HepG2 (cell line): ENCODE measurements around the gene DNAJB11. TPM values are rescaled to one million over a fixed set of nuclear protein-coding genes. Genes with fewer than 3 reads are reported as not detected.

Source experiments
- ARNT ChIP-seq: fragments of 450-650 bp; IDR thresholded peaks from 2 replicates; pipeline ENCODE4 v1.6.1; 2017
- ASH2L ChIP-seq: fragments of 300-600, 200-600 bp; sonication (generic); IDR thresholded peaks from 2 replicates; pipeline ENCODE4 v1.7.0; 2017; ENCODE audit warnings: low read depth, mild to moderate bottlenecking, moderate library complexity, mixed read lengths, low read length; ENCODE audit not compliant: insufficient read length
- CBX1 ChIP-seq: IDR thresholded peaks from one replicate; pipeline ENCODE4 v1.6.1; 2016; ENCODE audit warnings: antibody characterized with exemption, low read depth
- KLF12 ChIP-seq: sonication (generic); formaldehyde crosslinking; IDR thresholded peaks from 2 replicates; pipeline ENCODE4 v1.4.0; 2020; ENCODE audit warnings: missing genetic modification reagents, borderline replicate concordance
- MAFG ChIP-seq: sonication (generic); formaldehyde crosslinking; IDR thresholded peaks from 2 replicates; pipeline ENCODE4 v1.5.1; 2020; ENCODE audit warnings: mild to moderate bottlenecking, missing genetic modification reagents
- POLR2G ChIP-seq: fragments of 200-400 bp; formaldehyde crosslinking; IDR thresholded peaks from 2 replicates; pipeline ENCODE4 v1.6.1; 2018; ENCODE audit warnings: mild to moderate bottlenecking, low read depth, low read length, moderate library complexity
- SOX5 ChIP-seq: IDR thresholded peaks from 2 replicates; pipeline ENCODE4 v1.6.1; 2016; ENCODE audit warnings: borderline replicate concordance
- SRY ChIP-seq: sonication (generic); formaldehyde crosslinking; IDR thresholded peaks from 2 replicates; pipeline ENCODE4 v1.8.0; 2022; ENCODE audit warnings: mild to moderate bottlenecking, missing genetic modification reagents
- STAG1 ChIP-seq: sonication (generic); formaldehyde crosslinking; IDR thresholded peaks from 2 replicates; pipeline ENCODE4 v1.4.0; 2020; ENCODE audit warnings: missing genetic modification reagents
- THAP11 ChIP-seq: IDR thresholded peaks from 2 replicates; pipeline ENCODE4 v1.6.1; 2016; ENCODE audit warnings: missing biosample characterization, missing genetic modification reagents
- ZBTB3 ChIP-seq: sonication (generic); formaldehyde crosslinking; IDR thresholded peaks from 2 replicates; pipeline ENCODE4 v1.4.0; 2020; ENCODE audit warnings: low read depth, mild to moderate bottlenecking, moderate library complexity, missing genetic modification reagents, borderline replicate concordance
- ZMAT3 ChIP-seq: sonication (generic); formaldehyde crosslinking; conservative IDR thresholded peaks from 2 replicates; pipeline ENCODE4 v1.7.0; 2021; ENCODE audit warnings: missing genetic modification reagents
- ZNF235 ChIP-seq: sonication (generic); formaldehyde crosslinking; IDR thresholded peaks from 2 replicates; pipeline ENCODE4 v1.8.1; 2023; ENCODE audit warnings: mild to moderate bottlenecking, missing genetic modification reagents, borderline replicate concordance
- ZNF274 ChIP-seq: sonication (generic); formaldehyde crosslinking; IDR thresholded peaks from 2 replicates; pipeline ENCODE4 v1.5.1; 2020; ENCODE audit warnings: mild to moderate bottlenecking, missing genetic modification reagents
- ZNF446 ChIP-seq: sonication (generic); formaldehyde crosslinking; IDR thresholded peaks from 2 replicates; pipeline ENCODE4 v1.5.0; 2020; ENCODE audit warnings: mild to moderate bottlenecking, missing genetic modification reagents
- ZNF781 ChIP-seq: sonication (generic); formaldehyde crosslinking; IDR thresholded peaks from 2 replicates; pipeline ENCODE4 v1.5.1; 2020; ENCODE audit warnings: borderline replicate concordance, mild to moderate bottlenecking, missing genetic modification reagents; ENCODE audit errors: not compliant biosample characterization
- ZSCAN20 ChIP-seq: sonication (generic); formaldehyde crosslinking; IDR thresholded peaks from 2 replicates; pipeline ENCODE4 v1.4.0; 2020; ENCODE audit warnings: missing genetic modification reagents, mild to moderate bottlenecking, borderline replicate concordance
- ZSCAN29 ChIP-seq: sonication (generic); formaldehyde crosslinking; conservative IDR thresholded peaks from 2 replicates; pipeline ENCODE4 v1.4.0; 2020; ENCODE audit warnings: mild to moderate bottlenecking, missing genetic modification reagents
- polyA plus RNA-seq, 8 experiments: library from polyadenylated mRNA; depleted of rRNA in 3 of 8; stranded (reverse) in 7 of 8; unstranded in 1 of 8; fragments of >200 nt; fragmentation: Illumina TruSeq in 4 of 8; extraction: Trizol in 4 of 8; gene quantifications; 2 replicates each; pipeline versions ENCODE4 v1.2.1 to v1.2.3, GENCODE V29; 2011 to 2016; ENCODE audit warnings: low read depth in 4 of 8, missing spikeins in 1 of 8, mixed read lengths in 1 of 8; ENCODE audit not compliant: insufficient read depth in 1 of 8
- total RNA-seq, 5 experiments: library from RNA; depleted of rRNA; stranded (reverse); fragments of >200 nt; fragmentation: Illumina TruSeq; extraction: Trizol; gene quantifications; 2 replicates each; pipeline ENCODE4 v1.2.3, GENCODE V29; 2016; ENCODE audit warnings: low read depth in 1 of 5
- TF ChIP-seq, protein P1 (sequence below): conservative IDR thresholded peaks from 2 replicates; pipeline ENCODE4 v1.6.1; 2018; ENCODE audit warnings: missing genetic modification reagents
- TF ChIP-seq, protein P2 (sequence below): sonication (generic); formaldehyde crosslinking; IDR thresholded peaks from 2 replicates; pipeline ENCODE4 v1.8.1; 2023; ENCODE audit warnings: mild to moderate bottlenecking, missing genetic modification reagents
- TF ChIP-seq, protein P3 (sequence below): sonication (generic); formaldehyde crosslinking; IDR thresholded peaks from 2 replicates; pipeline ENCODE4 v1.5.1; 2020; ENCODE audit warnings: missing genetic modification reagents, mild to moderate bottlenecking, borderline replicate concordance
- TF ChIP-seq, protein P4 (sequence below): sonication (generic); formaldehyde crosslinking; IDR thresholded peaks from 2 replicates; pipeline ENCODE4 v1.4.0; 2020; ENCODE audit warnings: mild to moderate bottlenecking, missing genetic modification reagents
- TF ChIP-seq, protein P5 (sequence below): sonication (generic); formaldehyde crosslinking; conservative IDR thresholded peaks from 2 replicates; pipeline ENCODE4 v1.4.0; 2020; ENCODE audit warnings: missing genetic modification reagents

The DNAJB11 gene
- total and polyA plus RNA-seq, 2 of the 13 experiments (the other 11 are each of a cell fraction or from before 2014, with no cell fraction given), result 41.0 to 132 TPM

DNA sequence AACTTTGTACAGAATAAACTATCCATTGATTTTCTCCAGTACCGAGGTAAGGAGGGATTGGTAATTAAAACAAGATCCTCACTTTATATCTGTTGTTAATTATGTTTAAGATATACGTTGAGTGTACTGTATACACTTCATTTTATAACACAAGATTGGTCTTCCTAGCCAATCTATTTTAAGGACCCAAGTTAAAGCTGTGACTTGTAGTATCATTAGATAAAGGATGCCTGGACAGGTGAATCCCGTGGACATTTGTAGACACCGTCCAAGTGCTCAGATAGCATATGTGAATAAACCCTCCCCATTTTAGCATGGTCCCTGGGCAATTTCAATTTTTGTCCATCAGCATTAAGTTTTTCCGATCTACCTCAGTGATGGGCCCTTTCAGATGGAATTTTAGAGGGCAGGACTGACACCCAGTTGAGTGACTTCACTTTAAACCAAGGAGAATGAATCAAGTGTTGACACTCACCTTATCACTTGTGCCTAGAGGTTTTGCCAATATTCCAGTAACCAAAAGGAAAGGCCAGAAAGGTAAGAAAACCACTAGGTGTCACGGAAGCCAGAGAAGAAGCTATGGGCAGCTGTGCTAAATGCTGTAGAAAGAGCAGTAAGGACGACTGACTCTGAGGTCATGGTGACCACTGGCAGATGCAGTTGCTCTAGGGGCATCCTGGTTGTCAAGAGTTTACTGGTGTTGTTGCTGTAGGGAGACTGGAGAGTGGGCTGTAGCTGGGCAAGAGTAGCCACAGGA, 51.6 kb downstream of the DNAJB11 start (continued):
- TF ChIP-seq, protein P1, sequence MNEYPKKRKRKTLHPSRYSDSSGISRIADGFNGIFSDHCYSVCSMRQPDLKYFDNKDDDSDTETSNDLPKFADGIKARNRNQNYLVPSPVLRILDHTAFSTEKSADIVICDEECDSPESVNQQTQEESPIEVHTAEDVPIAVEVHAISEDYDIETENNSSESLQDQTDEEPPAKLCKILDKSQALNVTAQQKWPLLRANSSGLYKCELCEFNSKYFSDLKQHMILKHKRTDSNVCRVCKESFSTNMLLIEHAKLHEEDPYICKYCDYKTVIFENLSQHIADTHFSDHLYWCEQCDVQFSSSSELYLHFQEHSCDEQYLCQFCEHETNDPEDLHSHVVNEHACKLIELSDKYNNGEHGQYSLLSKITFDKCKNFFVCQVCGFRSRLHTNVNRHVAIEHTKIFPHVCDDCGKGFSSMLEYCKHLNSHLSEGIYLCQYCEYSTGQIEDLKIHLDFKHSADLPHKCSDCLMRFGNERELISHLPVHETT, result no peak
- TF ChIP-seq, protein P2, sequence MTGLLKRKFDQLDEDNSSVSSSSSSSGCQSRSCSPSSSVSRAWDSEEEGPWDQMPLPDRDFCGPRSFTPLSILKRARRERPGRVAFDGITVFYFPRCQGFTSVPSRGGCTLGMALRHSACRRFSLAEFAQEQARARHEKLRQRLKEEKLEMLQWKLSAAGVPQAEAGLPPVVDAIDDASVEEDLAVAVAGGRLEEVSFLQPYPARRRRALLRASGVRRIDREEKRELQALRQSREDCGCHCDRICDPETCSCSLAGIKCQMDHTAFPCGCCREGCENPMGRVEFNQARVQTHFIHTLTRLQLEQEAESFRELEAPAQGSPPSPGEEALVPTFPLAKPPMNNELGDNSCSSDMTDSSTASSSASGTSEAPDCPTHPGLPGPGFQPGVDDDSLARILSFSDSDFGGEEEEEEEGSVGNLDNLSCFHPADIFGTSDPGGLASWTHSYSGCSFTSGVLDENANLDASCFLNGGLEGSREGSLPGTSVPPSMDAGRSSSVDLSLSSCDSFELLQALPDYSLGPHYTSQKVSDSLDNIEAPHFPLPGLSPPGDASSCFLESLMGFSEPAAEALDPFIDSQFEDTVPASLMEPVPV (CRISPR knock-in tag), result no peak
- TF ChIP-seq, protein P3, sequence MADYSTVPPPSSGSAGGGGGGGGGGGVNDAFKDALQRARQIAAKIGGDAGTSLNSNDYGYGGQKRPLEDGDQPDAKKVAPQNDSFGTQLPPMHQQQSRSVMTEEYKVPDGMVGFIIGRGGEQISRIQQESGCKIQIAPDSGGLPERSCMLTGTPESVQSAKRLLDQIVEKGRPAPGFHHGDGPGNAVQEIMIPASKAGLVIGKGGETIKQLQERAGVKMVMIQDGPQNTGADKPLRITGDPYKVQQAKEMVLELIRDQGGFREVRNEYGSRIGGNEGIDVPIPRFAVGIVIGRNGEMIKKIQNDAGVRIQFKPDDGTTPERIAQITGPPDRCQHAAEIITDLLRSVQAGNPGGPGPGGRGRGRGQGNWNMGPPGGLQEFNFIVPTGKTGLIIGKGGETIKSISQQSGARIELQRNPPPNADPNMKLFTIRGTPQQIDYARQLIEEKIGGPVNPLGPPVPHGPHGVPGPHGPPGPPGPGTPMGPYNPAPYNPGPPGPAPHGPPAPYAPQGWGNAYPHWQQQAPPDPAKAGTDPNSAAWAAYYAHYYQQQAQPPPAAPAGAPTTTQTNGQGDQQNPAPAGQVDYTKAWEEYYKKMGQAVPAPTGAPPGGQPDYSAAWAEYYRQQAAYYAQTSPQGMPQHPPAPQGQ (CRISPR knock-in tag), result peak; percentile 64
- TF ChIP-seq STAG1 (0 out of 2 replicates have a peak, but pooled peaks have one; percentile 26), ZMAT3 (peak; percentile 35; the same call in 1 of the 2 replicates), SRY (CRISPR knock-in tag) (peak; percentile 31; the same call in 1 of the 2 replicates), CBX1 (no peak), SOX5 (0 out of 2 replicates have a peak, but pooled peaks have one; percentile 2), THAP11 (0 out of 2 replicates have a peak, but pooled peaks have one; percentile 12), ZSCAN20 (CRISPR knock-in tag) (no peak), KLF12 (peak; percentile 26; the same call in 1 of the 2 replicates), POLR2G (peak; percentile 95), ZBTB3 (no peak), ZNF781 (CRISPR knock-in tag) (peak; percentile 76), ZNF274 (CRISPR knock-in tag) (no peak), ZNF446 (CRISPR knock-in tag) (0 out of 2 replicates have a peak, but pooled peaks have one; percentile 57), ZSCAN29 (CRISPR knock-in tag) (no peak), ZNF235 (CRISPR knock-in tag) (no peak), MAFG (CRISPR knock-in tag) (no peak), ASH2L (no peak), ARNT (no peak)
- TF ChIP-seq, protein P4, sequence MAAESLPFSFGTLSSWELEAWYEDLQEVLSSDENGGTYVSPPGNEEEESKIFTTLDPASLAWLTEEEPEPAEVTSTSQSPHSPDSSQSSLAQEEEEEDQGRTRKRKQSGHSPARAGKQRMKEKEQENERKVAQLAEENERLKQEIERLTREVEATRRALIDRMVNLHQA (CRISPR knock-in tag), result no peak
- TF ChIP-seq, protein P5, sequence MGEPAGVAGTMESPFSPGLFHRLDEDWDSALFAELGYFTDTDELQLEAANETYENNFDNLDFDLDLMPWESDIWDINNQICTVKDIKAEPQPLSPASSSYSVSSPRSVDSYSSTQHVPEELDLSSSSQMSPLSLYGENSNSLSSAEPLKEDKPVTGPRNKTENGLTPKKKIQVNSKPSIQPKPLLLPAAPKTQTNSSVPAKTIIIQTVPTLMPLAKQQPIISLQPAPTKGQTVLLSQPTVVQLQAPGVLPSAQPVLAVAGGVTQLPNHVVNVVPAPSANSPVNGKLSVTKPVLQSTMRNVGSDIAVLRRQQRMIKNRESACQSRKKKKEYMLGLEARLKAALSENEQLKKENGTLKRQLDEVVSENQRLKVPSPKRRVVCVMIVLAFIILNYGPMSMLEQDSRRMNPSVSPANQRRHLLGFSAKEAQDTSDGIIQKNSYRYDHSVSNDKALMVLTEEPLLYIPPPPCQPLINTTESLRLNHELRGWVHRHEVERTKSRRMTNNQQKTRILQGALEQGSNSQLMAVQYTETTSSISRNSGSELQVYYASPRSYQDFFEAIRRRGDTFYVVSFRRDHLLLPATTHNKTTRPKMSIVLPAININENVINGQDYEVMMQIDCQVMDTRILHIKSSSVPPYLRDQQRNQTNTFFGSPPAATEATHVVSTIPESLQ (CRISPR knock-in tag), result 0 out of 2 replicates have a peak, but pooled peaks have one; percentile 67
